Measurements from ENCODE around the gene SYNPO2.

Gene SYNPO2

DNA sequence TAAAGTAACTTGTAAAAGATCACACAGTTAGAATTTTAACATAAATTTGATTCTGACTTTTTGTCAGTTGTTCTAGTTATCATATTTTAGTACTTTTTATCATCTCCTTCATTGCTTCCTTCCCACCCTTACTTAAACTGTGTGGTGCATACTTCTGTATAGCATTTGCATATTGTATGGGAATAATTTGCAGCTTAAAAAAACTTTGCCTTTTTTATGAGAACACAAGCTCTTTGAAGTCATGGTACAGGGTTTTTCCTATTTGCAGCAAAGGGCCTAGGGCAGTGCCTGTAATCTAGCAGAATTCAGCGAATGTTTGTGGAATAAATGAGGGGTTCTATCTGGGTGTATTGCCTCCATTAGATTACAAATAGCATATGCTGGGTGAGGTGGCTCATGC, 41.6 kb downstream of the SYNPO2 start:
- no peaks in the 10 kb centered on the region for H3K4me1 Mint-ChIP-seq
- DNase-seq (no peak), ATAC-seq (replicated peaks) (no peak)
- H3K4me3 Mint-ChIP-seq: no peak overlapping the region
- H3K27ac Mint-ChIP-seq: no peak overlapping the region
- no peaks in the 10 kb centered on the region for H3K36me3 Mint-ChIP-seq
- H3K27me3 Mint-ChIP-seq: peaks cover 7 to 15% of the 10 kb centered on the region in 2 donors
- H3K9me3 Mint-ChIP-seq: no peaks in the 10 kb centered on the region

DNA sequence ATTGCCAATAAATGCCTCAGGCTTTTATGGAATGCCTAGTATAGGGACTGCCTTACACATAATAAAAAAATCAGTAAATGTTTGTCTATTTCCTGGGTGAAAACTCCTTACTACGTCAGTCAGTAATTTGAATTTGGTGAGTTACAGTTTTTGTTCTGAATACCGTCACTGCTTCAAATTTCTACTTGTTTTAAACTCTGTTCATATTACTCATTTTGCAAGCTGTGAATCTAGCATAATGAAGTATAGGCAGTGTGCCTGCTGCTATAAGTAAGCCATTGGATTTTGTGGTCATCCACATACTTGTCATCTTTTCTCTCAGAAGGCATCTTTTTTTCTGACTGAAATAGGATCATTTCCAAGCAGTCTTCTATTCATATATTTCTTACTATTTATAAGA, 43.1 kb downstream of the SYNPO2 start:
- no peak for ATAC-seq (replicated peaks)
- no peak for DNase-seq
- no peak overlapping the region for H3K4me3 Mint-ChIP-seq
- H3K27me3 Mint-ChIP-seq: peaks cover 6 to 7% of the 10 kb centered on the region in 2 donors
- no peaks in the 10 kb centered on the region for H3K4me1 Mint-ChIP-seq
- no peak overlapping the region for H3K27ac Mint-ChIP-seq
- H3K9me3 Mint-ChIP-seq: no peaks in the 10 kb centered on the region
- H3K36me3 Mint-ChIP-seq: no peaks in the 10 kb centered on the region

DNA sequence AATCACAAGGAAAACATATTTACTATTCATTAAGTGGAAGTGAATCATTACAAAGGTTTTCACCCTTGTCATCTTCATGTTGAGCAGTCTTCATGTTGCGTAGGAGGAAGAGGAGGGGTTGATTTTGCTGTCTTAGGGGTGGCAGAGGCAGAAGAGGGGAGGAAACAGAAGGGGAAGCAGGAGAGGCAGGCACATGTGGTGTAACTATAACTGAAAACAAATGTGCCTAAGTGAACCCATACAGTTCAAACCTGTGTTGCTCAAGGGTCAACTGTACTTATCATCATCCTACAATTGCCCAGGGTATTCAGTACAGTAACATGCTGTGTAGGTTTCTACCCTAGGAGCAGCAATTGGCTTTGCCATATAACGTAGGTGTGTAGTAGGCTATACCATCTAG, 47.2 kb downstream of the SYNPO2 start:
- Mint-ChIP-seq H3K27me3 (peaks cover 5 to 11% of the 10 kb centered on the region in 2 donors), H3K4me3 (no peak overlapping the region), H3K27ac (no peak overlapping the region), H3K9me3 (no peaks in the 10 kb centered on the region), H3K36me3 (no peaks in the 10 kb centered on the region), H3K4me1 (no peaks in the 10 kb centered on the region)
- ATAC-seq (replicated peaks): no peak
- DNase-seq: no peak

DNA sequence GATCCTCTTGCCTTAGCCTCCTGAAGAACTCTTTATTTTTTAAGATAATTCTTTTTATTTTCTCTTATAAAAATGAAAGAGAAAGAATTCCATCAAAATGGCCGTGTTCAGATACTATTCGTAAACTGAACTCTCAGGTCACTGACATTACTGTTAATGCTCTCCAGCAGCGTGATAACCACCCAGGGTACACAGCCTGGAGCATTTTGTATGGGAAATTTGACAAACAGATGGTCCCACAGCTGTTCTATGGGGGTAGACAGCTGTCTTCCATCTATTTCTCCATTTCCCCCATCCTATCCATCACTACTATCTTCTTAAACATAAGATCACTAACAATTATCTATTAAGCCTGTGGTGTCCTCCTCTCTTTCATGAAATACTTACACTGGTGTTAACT, 47.8 kb downstream of the SYNPO2 start:
- ATAC-seq (replicated peaks) (no peak), DNase-seq (no peak)
- Mint-ChIP-seq H3K9me3 (no peaks in the 10 kb centered on the region), H3K27ac (no peak overlapping the region), H3K36me3 (no peaks in the 10 kb centered on the region), H3K4me3 (no peak overlapping the region), H3K27me3 (peaks cover 11 to 17% of the 10 kb centered on the region in 2 donors), H3K4me1 (no peaks in the 10 kb centered on the region)

DNA sequence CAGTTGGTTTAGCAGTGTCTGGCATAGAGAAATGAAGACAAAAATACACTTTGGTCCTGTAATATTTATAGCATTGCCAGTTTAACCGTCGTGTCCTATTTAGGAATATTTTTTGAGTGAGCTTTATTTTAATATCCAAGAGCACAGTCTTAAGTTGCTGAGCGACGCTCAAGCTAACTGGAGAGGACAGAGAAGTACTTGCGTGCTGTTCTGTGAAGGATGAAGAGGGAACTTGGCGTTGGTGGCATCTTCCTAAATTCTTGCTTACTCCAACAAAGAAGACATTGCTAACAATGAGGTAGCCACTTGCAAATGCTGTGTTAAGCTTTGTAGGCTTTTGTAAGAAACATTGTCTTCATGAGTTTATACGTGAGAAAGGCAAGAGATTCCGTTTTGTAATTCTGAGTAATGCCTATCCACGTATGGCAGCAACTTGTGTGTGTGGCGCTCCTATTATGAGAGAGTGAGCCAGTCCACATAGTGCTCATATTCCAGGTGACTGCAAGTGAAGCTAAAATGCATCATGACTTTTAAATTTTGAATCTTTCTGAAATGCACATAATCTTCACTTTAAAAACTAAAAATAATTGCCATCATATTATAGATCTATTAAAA, 50.6 kb downstream of the SYNPO2 start:
- no peak for DNase-seq
- no peak overlapping the region for H3K27ac Mint-ChIP-seq
- no peaks in the 10 kb centered on the region for H3K9me3 Mint-ChIP-seq
- peaks cover 14 to 20% of the 10 kb centered on the region in 2 donors for H3K27me3 Mint-ChIP-seq
- no peak overlapping the region for H3K4me3 Mint-ChIP-seq
- ATAC-seq (replicated peaks): no peak
- H3K4me1 Mint-ChIP-seq: no peaks in the 10 kb centered on the region
- H3K36me3 Mint-ChIP-seq: no peaks in the 10 kb centered on the region

DNA sequence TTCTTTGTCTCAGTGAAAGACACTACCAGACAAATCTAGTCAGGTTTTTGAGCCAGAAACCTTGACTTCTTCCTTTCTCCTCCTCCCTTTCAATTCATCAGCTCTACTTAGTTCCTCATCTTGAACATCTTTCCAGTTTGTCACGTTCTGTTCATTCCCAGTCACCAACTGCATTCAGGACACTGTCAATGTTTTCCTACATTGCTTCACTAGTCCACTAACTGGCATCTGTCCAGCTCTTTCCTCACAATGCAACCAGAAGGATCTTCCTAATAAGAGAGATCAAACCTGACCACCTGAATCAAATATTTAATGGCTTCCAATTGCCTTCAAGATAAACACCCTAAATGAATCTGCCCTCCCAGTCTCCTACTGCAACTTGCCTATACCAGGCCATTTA, 52.5 kb downstream of the SYNPO2 start:
- DNase-seq (no peak), ATAC-seq (replicated peaks) (no peak)
- H3K27ac Mint-ChIP-seq: no peak overlapping the region
- peaks cover 16 to 22% of the 10 kb centered on the region in 2 donors for H3K27me3 Mint-ChIP-seq
- H3K36me3 Mint-ChIP-seq: no peaks in the 10 kb centered on the region
- H3K4me1 Mint-ChIP-seq: no peaks in the 10 kb centered on the region
- no peak overlapping the region for H3K4me3 Mint-ChIP-seq
- H3K9me3 Mint-ChIP-seq: no peaks in the 10 kb centered on the region

DNA sequence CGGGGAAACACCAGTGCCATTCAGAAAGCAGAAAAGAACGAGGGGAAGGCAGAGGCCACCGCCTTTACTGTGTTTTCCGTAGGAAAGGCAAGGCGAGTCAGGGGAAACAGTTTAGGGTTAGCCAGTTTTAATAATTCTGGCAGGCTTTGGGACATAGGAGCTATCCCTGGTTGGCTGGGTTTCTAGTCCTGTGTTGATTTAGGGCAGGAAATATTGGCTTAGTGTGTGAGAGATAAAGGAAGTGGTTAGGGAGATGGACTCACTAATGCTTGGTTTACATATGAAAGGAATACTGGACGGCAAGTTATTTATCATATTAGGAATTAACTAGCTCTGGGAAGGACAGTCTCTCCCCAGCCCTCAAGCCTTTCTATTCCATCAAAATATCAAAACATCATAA, 53.1 kb downstream of the SYNPO2 start:
- Mint-ChIP-seq H3K4me1 (no peaks in the 10 kb centered on the region), H3K27ac (no peak overlapping the region), H3K9me3 (no peaks in the 10 kb centered on the region), H3K27me3 (peaks cover 16 to 22% of the 10 kb centered on the region in 2 donors), H3K4me3 (no peak overlapping the region), H3K36me3 (no peaks in the 10 kb centered on the region)
- ATAC-seq (replicated peaks): no peak
- no peak for DNase-seq

DNA sequence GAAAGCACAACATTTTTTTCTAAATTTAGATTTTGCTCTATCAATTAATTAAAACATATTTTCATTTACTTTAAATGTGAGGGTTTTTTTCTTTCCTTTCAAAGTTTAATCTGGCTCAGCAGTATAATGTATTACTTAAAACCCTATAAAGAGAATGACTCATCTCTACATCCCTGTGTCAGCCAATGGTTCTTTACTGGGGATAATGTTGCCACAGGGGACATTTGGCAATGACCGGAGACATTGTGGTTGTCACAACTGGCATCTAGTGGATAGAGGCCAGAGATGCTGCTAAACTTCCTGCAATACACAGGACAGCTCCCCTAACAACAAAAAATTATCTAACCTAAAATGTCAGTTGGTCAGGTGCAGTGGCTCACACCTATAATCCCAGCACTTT, 53.8 kb downstream of the SYNPO2 start:
- ATAC-seq (replicated peaks) (no peak), DNase-seq (no peak)
- Mint-ChIP-seq H3K27me3 (peaks cover 16 to 22% of the 10 kb centered on the region in 2 donors), H3K4me1 (no peaks in the 10 kb centered on the region), H3K27ac (no peak overlapping the region), H3K4me3 (no peak overlapping the region), H3K9me3 (no peaks in the 10 kb centered on the region), H3K36me3 (no peaks in the 10 kb centered on the region)

DNA sequence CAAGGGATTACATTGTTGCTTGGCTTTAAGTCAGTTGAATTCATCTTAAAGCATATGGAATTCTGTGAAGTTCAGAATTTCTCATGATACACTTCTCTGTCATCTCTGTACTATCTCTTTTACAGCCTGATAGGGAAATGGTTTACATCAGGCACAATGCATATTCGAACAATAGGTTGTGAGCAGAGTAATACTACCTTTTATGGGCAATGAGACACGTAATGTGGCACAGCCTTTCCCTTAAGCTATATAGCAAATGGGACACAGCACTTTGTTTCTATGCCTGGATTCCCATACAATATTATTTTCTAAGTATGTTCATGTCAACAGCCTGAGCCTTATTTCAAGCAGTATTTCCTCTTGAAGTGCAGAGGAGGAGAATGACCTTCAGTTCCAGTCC, 58.4 kb downstream of the SYNPO2 start:
- H3K27ac Mint-ChIP-seq: no peak overlapping the region
- H3K9me3 Mint-ChIP-seq: no peaks in the 10 kb centered on the region
- H3K27me3 Mint-ChIP-seq: peaks cover 4 to 5% of the 10 kb centered on the region in 2 donors
- no peak overlapping the region for H3K4me3 Mint-ChIP-seq
- no peaks in the 10 kb centered on the region for H3K36me3 Mint-ChIP-seq
- ATAC-seq (replicated peaks) (no peak), DNase-seq (no peak)
- H3K4me1 Mint-ChIP-seq: no peaks in the 10 kb centered on the region

DNA sequence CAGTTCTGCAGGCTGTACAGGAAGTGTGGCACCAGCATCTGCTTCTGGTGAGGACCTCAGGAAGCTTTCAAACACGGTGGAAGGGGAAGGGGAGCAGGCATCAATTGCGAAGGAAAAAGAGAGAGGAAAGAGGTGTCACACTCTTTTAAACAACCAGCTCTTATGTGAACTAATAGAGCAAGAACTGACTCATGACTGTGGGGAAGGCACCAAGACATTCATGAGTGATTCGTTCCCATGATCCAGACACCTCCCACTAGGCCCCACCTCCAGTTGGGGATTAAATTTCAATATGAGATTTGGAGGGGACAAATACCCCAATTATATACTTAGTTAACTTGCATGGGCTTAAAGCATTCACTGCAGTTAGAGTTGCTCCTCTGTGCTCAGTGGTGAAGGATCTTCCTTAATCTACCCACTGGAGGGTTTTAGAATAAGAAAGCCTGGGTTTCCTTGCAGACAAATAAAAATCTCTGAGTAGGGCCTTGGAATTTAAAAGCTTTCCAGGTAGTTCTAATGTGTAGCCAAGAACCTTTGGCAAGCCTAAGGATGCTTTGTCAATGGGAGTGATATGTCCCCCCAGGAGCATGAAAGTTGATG, 60.0 kb downstream of the SYNPO2 start:
- Mint-ChIP-seq H3K27ac (peak overlapping the region; percentile 22), H3K9me3 (no peaks in the 10 kb centered on the region), H3K36me3 (no peaks in the 10 kb centered on the region), H3K4me1 (no peaks in the 10 kb centered on the region), H3K27me3 (peaks cover 4 to 5% of the 10 kb centered on the region in 2 donors), H3K4me3 (no peak overlapping the region)
- DNase-seq (no peak), ATAC-seq (replicated peaks) (no peak)

DNA sequence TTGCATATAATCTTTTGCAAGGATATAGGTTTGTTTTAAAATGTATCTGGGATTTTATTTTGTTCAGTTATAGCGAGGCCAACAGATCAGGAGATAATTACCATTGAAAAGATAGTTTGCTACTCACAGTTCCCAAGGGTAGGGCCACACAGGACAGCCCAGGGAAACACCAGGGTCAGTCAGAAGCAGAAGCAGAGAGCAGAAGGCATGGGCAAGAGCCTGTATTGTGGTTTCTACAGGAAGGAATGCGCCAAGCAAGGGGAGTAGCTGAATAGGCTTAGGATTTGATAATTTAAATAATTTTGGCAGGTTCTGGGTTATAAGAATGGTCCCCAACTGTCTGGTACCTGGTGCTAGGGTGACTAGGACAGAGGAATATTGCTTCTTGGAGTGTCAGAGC, 61.6 kb downstream of the SYNPO2 start:
- DNase-seq (no peak), ATAC-seq (replicated peaks) (no peak)
- Mint-ChIP-seq H3K4me1 (no peaks in the 10 kb centered on the region), H3K36me3 (no peaks in the 10 kb centered on the region), H3K27me3 (peaks cover 5 to 8% of the 10 kb centered on the region in 2 donors), H3K9me3 (no peaks in the 10 kb centered on the region), H3K4me3 (no peak overlapping the region), H3K27ac (no peak overlapping the region)

DNA sequence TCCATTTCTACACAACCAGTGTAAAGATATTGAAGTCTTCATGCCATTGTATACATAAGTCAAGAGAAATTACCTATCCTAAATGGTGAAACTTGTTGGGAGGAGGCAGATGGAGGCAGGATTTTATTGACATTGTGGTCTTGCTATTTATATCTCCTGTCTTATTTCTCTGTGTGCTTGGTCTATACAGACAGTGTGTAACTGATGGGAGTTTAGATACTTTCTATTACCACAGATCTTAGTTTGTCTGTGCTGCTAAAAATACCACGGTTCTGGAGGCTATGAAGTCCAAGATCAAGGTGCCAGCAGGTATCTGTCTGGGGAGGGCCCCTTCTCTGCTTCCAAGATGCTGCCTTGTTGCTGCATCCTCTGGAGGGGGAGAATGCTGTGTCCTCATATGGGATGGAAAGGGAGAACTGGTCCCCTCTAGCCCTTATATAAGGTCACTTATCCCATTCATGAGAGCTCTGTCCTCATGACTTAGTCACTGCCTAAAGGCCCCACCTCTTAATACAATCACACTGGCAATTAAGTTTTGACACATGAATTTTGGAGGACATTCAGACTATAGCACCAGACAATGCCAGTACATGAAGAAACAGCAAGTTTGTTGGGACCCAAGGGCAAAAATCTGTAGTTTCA, 62.4 kb downstream of the SYNPO2 start:
- H3K36me3 Mint-ChIP-seq: no peaks in the 10 kb centered on the region
- H3K9me3 Mint-ChIP-seq: no peaks in the 10 kb centered on the region
- H3K4me3 Mint-ChIP-seq: no peak overlapping the region
- H3K4me1 Mint-ChIP-seq: no peaks in the 10 kb centered on the region
- no peak for DNase-seq
- H3K27ac Mint-ChIP-seq: no peak overlapping the region
- peaks cover under 1 to 8% of the 10 kb centered on the region in 2 donors for H3K27me3 Mint-ChIP-seq
- no peak for ATAC-seq (replicated peaks)

DNA sequence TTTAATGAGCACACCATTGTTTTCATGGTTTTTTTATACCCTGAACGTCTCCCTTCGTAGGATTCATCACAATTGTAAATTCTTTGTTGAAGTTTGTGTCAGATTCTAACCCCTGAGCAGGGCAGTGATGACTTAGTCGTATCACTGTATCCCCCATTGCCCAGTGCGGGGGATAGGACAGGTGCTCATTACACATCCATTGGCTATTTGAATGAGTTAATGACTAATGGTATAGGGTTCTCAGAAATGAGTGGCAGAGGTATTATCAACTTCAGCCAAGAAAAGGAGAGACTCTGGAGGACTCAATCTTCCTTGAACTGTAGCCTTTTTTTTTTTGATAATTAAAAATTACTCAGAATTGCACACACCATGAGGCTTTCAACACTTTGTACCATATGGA, 64.6 kb downstream of the SYNPO2 start:
- no peak overlapping the region for H3K27ac Mint-ChIP-seq
- H3K27me3 Mint-ChIP-seq: peaks cover 0 to 8% of the 10 kb centered on the region in 2 donors
- no peak for ATAC-seq (replicated peaks)
- no peaks in the 10 kb centered on the region for H3K9me3 Mint-ChIP-seq
- DNase-seq: no peak
- no peaks in the 10 kb centered on the region for H3K36me3 Mint-ChIP-seq
- no peak overlapping the region for H3K4me3 Mint-ChIP-seq
- no peaks in the 10 kb centered on the region for H3K4me1 Mint-ChIP-seq

DNA sequence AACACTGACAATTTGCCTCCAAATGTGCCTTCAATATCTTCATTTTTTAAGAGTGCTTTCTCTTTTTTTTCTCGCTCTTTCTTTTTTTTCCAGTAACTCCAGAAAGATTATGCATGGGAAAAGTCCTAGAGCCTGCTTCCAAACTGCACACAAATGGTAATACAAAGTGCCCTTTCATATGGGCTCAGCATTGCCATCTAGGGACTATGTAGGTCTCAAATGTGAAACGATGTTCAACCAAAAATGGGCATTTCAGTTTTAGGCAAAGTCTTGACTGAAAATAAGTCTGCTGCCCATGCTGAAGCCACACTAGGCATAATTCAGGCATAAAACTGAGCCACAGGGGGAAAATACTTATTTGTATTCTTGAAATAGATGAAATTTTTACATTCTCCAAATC, 65.6 kb downstream of the SYNPO2 start:
- Mint-ChIP-seq H3K36me3 (no peaks in the 10 kb centered on the region), H3K9me3 (no peaks in the 10 kb centered on the region), H3K27ac (no peak overlapping the region), H3K27me3 (peaks cover 0 to 8% of the 10 kb centered on the region in 2 donors), H3K4me1 (no peaks in the 10 kb centered on the region), H3K4me3 (no peak overlapping the region)
- DNase-seq (no peak), ATAC-seq (replicated peaks) (no peak)

DNA sequence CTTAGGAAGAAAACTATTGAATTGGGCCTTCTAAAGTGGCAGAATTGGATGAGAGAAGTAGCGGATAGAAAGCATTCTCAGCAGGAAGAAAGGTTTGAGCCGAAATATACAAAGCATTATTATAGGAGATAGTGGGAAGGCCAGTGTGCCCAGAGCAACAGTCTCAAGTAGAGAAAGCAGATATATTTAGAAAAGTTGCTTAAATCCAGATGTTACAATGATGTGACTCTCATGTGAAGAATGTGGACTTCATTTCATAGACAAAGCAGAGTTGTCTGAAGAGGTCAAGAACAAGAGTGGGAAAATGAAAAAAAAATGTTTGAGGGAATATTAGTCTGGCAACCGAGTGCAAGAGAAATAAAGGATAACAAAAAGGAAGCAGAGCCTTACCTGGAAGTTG, 66.9 kb downstream of the SYNPO2 start:
- no peak overlapping the region for H3K4me3 Mint-ChIP-seq

More for the DNA sequence above, 66.9 kb downstream of the SYNPO2 start:
- DNase-seq (no peak), ATAC-seq (replicated peaks) (no peak)
- Mint-ChIP-seq H3K36me3 (no peaks in the 10 kb centered on the region), H3K9me3 (no peaks in the 10 kb centered on the region), H3K4me1 (no peaks in the 10 kb centered on the region), H3K27ac (no peak overlapping the region), H3K27me3 (peaks cover 1 to 15% of the 10 kb centered on the region in 2 donors)

Data from stimulated activated naive B cell treated with anti-CD40 and anti-IgM and Interleukin-4, amounts not matched to agents 10 μg/mL and 1 μg/mL and 100 μg/mL, for 72 hours (primary cell).